Epithelial cell of proximal tubule (primary cell): ENCODE measurements around the gene COA5. TPM values are rescaled to one million over a fixed set of nuclear protein-coding genes. Genes with fewer than 3 reads are reported as not detected.

Experiments
- DNase-seq: peaks from one replicate; pipeline ENCODE4 v3.0.0-alpha.2; 2011; ENCODE audit warnings: low read depth
- H3K4me3 ChIP-seq: 2 replicates; pipeline ENCODE4 v1.5.1; 2011; ENCODE audit warnings: low read depth, mild to moderate bottlenecking, low read length
- CTCF ChIP-seq: conservative IDR thresholded peaks from 2 replicates; pipeline ENCODE4 v1.5.1; 2012; ENCODE audit warnings: low read depth, mild to moderate bottlenecking, low read length
- total RNA-seq: library from RNA; depleted of rRNA; stranded (reverse); fragments of >200 nt; gene quantifications from 2 replicates; pipeline ENCODE4 v1.2.3, GENCODE V29; 2015

The COA5 gene
- total RNA-seq, 1 donor from 2014 or later: 9.3 TPM

- no peak overlapping the region for H3K4me3 ChIP-seq
- no peak for TF ChIP-seq CTCF
- DNase-seq: no peak
Measured at GRCh38 chr2:98589489-98589888, 18.8 kb downstream of the COA5 start.

- H3K4me3 ChIP-seq: no peak overlapping the region
- no peak for DNase-seq
- no peak for TF ChIP-seq CTCF
Measured at GRCh38 chr2:98588880-98589431, 19.4 kb downstream of the COA5 start.

GRCh38 chr2:98586551-98587140, 21.7 kb downstream of the COA5 start:
- no peak overlapping the region for H3K4me3 ChIP-seq
- TF ChIP-seq CTCF: no peak
- no peak for DNase-seq

GRCh38 chr2:98585386-98585785, 22.9 kb downstream of the COA5 start:
- no peak for TF ChIP-seq CTCF
- H3K4me3 ChIP-seq: no peak overlapping the region
- DNase-seq: no peak

GRCh38 chr2:98583816-98584618, 24.3 kb downstream of the COA5 start:
- no peak overlapping the region for H3K4me3 ChIP-seq
- DNase-seq: no peak
- no peak for TF ChIP-seq CTCF

- no peak for DNase-seq
- TF ChIP-seq CTCF: no peak
- H3K4me3 ChIP-seq: no peak overlapping the region
Measured at GRCh38 chr2:98583276-98583675, 25.0 kb downstream of the COA5 start.
